Fibroblast of the aortic adventitia (primary cell): ENCODE results near the gene KCTD1. TPM values are rescaled to one million over a fixed set of nuclear protein-coding genes. Genes with fewer than 3 reads are reported as not detected.

Source experiments
- DNase-seq: peaks from one replicate; pipeline ENCODE4 v3.0.0-alpha.2; 2010; ENCODE audit warnings: low read depth
- H3K4me3 ChIP-seq: 2 replicates; pipeline ENCODE4 v1.5.1; 2011; ENCODE audit warnings: low read depth, mild to moderate bottlenecking, control low read depth, low read length, moderate library complexity
- CTCF ChIP-seq: IDR thresholded peaks from 2 replicates; pipeline ENCODE4 v1.5.1; 2011; ENCODE audit warnings: mild to moderate bottlenecking, low read length, control low read depth, inconsistent platforms; ENCODE audit not compliant: insufficient read depth
- total RNA-seq: library from RNA; depleted of rRNA; stranded (reverse); fragments of >200 nt; gene quantifications from 2 replicates; pipeline ENCODE4 v1.2.3, GENCODE V29; 2012; ENCODE audit warnings: low replicate concordance

The KCTD1 gene
- total RNA-seq, 1 donor, result 9.9 TPM

GRCh38 chr18:26532367-26533340, 15.7 kb downstream of the KCTD1 start:
- no peak for DNase-seq
- no peak overlapping the region for H3K4me3 ChIP-seq
- no peak for TF ChIP-seq CTCF

- TF ChIP-seq CTCF, result no peak
- H3K4me3 ChIP-seq, result no peak overlapping the region
Observed at GRCh38 chr18:26531605-26532298, 16.6 kb downstream of the KCTD1 start.

GRCh38 chr18:26526966-26527234, 21.5 kb downstream of the KCTD1 start:
- no peak for DNase-seq
- no peak overlapping the region for H3K4me3 ChIP-seq
- TF ChIP-seq CTCF, result no peak

More at GRCh38 chr18:26531605-26532298, 16.6 kb downstream of the KCTD1 start:
- no peak for DNase-seq

GRCh38 chr18:26526128-26526965, 22.0 kb downstream of the KCTD1 start:
- no peak for TF ChIP-seq CTCF
- no peak overlapping the region for H3K4me3 ChIP-seq
- DNase-seq, result peak; percentile 46

GRCh38 chr18:26524504-26525351, 23.6 kb downstream of the KCTD1 start:
- H3K4me3 ChIP-seq, result no peak overlapping the region
- no peak for TF ChIP-seq CTCF

GRCh38 chr18:26524002-26524401, 24.4 kb downstream of the KCTD1 start:
- DNase-seq, result no peak
- H3K4me3 ChIP-seq, result no peak overlapping the region
- no peak for TF ChIP-seq CTCF

More at GRCh38 chr18:26524504-26525351, 23.6 kb downstream of the KCTD1 start:
- no peak for DNase-seq
